T follicular helper cell (primary cell): Measurements from ENCODE around the gene USP13.
"Not testable (repeated sequence)": the region's sequence is repeated elsewhere in the genome, so short reads cannot be mapped to it uniquely, and the experiment has no call there.

Experiments used
- DNase-seq: peaks from one replicate; pipeline ENCODE4 v3.0.0-alpha.2; 2020; ENCODE audit warnings: low read depth
- total RNA-seq, 2 experiments: gene quantifications; one replicate each; lab custom pipeline; 2026; lab: John Stamatoyannopoulos, UW

The USP13 gene, protein sequence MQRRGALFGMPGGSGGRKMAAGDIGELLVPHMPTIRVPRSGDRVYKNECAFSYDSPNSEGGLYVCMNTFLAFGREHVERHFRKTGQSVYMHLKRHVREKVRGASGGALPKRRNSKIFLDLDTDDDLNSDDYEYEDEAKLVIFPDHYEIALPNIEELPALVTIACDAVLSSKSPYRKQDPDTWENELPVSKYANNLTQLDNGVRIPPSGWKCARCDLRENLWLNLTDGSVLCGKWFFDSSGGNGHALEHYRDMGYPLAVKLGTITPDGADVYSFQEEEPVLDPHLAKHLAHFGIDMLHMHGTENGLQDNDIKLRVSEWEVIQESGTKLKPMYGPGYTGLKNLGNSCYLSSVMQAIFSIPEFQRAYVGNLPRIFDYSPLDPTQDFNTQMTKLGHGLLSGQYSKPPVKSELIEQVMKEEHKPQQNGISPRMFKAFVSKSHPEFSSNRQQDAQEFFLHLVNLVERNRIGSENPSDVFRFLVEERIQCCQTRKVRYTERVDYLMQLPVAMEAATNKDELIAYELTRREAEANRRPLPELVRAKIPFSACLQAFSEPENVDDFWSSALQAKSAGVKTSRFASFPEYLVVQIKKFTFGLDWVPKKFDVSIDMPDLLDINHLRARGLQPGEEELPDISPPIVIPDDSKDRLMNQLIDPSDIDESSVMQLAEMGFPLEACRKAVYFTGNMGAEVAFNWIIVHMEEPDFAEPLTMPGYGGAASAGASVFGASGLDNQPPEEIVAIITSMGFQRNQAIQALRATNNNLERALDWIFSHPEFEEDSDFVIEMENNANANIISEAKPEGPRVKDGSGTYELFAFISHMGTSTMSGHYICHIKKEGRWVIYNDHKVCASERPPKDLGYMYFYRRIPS
- 7.7 to 10.9 reads per million in 2 experiments for total RNA-seq

DNA sequence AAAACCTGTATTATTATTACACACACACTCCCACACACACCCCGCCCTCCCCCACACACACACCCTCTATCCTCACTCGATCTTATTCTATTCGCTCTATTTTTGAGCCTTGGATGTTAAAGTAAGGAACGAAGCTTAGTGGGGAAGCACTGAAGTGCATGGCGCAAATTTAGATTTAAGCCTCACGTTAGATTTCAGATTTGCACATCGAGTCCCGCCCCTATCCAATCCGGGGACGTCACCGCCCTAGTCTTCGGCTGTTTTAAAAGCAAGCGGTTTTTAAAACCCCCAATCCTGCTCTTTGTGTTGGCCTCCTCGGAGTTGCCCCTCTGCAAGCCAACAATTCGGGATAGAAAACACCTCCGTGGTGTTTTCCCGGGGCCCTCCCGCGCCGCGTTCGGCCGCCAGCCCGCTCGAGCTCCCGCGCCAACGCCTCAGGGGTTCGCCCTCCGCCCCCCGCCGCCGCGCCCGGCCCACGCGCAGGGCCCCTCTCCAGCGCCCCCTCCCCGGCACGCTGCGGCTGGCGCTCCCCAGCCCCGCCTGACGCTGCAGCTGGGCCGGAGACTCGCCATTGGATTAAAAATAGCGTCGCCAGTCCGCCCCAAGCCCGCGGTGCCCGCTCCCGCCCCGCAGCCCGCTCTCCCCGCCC, at the start of gene USP13:
TSS of gene USP13 (plus strand) at position 594 of the 649 bp plus-strand sequence. CDS start 186 bp downstream, outside the sequence.
- DNase-seq = peak; percentile 40

DNA sequence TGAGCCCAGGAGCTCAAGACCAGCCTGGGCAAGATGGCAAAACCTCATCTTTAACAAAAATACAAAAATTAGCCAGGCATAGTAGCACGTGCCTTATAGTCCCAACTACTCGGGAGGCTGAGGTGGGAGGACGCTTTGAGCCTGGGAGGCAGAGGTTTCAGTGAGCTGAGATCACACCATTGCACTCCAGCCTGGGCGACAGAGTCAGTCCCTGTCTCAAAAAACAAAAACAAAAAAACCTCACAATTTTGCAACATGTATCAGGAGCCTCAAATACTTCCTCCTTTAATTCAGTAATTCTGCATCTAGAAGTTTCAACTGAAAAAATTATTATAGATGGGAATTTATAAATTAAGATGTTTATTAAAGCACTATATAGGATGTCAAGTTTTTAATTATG, 49.5 kb upstream of the USP13 start:
- no peak for DNase-seq

DNA sequence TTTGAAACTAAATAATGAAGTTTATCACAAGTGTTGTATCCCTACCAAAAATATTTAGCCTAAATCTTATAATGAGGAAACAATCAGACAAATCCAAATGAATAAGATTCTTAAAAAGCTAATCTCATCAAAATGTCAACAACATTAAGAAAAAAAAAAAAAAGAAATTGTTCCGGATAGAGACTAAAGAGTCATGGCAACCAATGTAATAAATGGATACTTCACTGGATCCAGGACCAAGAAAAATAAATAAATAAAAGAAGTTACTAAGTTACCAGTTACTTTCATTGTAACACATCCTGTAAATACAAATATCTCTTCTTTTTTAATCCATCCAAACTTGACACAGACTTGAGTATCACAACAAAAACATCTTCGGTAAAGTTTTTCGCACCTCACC, 49.0 kb upstream of the USP13 start:
- DNase-seq = no peak

DNA sequence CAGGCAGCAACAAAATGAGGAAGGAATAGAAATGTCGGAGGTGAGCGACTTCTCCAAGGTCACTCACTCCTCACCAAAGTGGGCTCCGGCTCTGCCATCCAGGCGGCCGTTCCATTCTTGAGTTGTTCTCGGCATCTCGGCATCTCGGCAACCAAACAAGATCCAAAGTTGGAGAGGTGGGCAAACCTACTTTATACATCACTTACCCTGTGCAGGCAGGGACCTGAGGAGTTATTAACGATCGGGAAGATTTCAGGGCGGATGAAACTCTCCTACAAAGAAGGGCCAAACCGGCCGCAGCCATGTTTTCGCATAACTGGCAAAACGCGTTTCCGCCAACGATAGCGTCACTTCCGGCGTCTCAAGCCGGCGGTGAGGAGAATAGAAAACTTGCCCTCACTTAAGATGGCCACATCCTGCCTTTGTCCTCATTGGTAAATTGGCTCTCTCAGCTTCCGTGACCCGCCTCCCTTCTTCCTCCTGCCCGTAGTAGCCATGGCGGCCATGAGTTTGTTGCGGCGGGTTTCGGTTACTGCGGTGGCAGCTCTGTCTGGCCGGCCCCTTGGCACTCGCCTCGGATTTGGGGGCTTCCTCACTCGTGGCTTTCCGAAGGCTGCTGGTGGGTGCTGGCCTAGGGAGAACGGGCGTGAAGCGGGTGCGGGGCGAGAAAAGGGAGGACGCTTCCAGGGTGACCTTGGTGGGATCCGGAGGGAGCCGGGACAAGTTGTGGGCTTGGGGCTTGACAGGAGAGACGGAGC, 48.3 kb upstream of the USP13 start, which contains the start of the genes MRPL47 and NDUFB5:
TSS of gene MRPL47 (minus strand) at position 318 of the 758 bp plus-strand sequence. CDS start at position 304, 14 bp downstream.
TSS of gene NDUFB5 (plus strand) at position 474 of the 758 bp plus-strand sequence. CDS start at position 496, 22 bp downstream.
- DNase-seq = peak; percentile 90

DNA sequence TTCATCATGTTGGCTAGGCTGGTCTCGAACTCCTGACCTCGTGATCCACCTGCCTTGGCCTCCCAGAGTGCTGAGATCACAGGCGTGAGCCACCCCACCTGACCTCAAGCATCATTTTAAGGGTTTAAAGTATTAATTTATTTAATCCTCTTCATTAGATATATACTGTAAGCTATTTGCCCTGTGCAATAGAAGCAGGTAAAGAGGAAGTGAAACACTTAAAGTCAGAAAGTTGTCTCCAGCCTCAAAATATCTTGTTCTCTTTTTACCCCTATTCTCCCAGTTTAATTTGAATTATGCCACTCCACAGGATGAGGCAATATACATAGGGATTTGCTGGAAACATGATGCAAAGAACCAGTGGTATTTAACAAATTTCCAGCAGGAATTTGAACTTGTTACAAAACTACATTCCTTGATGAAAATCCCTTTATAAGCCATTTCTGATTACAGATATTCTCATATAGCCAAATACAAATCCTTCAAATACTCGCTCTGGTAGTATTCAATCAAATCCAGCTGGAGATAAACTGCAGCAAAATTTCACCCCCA, 46.2 kb upstream of the USP13 start:
- no peak for DNase-seq

DNA sequence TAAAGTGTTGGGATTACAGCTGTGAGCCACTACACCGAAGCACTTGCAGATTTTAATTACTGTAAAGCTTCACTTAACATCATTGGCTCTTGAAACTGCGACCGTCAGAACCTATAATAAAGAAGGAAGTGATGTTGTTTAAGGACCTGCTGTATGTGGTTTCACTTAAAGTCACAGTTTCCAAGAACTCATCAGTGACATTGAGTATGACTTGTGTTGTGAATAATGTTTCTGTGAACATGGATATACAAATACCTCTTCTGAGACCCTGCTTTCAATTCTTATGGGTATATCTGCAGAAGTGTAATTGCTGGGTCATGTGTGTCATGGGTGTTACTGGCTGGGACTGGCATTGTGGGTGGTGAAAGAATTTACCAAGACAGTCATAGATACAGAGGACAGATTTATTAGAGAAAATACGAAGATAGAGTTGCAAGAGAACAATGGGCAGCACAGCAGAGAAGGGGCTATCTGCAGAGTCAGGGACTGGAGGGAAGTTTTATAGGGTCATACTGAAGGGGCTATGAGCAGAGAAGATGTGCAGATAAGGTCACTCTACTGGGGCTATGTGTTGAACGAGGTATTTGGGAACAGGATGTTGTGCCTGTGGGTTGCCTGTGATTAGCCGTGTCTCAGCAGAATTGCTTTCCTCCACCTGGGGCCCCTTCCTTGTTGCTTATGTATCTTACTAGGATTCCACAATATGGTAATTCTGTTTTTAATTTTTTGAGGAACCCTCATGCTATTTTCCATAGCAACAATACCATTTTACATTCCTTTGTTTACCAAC, 43.7 kb upstream of the USP13 start:
- DNase-seq = no peak

DNA sequence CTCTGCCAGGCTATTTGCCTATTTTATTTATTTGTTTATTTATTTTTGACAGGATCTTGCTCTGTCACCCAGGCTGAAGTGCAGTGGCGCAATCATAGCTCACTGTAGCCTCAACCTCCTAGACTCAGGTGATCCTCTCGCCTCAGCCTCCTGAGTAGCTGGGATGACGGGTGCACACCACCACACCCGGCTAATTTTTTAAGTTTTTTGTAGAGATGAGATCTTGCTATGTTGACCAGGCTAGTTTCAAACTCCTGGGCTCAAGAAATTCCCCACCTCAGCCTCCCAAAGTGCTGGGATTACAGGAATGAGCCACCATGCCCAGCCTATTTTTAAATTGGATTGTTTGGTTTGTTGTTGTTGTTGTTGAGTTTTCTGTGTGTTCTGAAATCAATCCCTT, 42.8 kb upstream of the USP13 start:
- DNase-seq = no peak

DNA sequence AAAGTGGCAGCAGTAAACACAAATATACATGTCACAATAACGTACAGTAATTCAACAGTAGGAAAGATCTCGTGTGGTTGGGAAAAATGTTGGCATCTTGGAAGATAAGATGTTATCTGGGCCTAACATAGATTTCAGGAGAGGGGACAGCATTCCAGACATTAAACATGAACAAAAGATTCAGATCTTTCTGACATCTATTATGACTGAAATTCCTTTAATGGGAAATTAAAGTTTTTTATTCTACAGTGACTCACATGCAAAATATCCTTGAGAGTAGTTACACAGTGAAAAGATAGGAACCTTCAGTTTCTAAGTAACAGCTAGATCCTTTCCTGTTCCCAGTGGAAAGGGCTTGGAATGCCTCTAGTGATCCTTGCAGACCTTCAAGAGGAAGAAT, 39.0 kb upstream of the USP13 start:
- no peak for DNase-seq

DNA sequence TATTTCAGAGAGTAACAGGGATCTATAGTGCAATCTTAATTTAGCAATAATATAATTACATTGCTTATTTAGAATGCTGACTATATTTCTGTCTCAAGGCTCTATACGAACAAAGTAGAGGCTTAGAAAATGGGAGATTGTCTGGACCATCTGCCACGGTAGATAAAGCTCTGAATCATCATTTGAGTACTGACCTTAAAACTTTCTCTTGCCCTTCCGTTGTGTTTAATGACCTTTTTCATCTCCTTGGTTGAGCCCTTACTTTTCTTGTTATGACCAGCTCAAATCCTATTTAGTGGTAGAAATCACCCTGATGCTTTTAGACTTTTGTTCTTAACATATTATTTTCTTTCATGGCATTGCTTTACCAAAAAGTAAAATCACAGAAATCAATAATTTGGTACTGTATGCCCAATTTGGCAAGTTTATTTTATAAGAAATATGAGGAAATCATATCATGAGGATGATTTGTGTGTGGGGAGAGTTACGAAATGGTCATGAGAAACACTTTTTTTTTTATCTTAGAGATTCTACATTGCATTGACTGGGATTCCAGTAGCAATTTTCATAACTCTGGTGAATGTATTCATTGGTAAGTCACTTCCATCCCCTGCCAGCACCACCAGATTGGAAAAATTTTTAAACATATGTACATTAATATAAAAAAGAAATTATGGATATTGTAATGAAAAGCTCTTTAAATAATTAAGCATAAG, 37.2 kb upstream of the USP13 start:
- DNase-seq = no peak

DNA sequence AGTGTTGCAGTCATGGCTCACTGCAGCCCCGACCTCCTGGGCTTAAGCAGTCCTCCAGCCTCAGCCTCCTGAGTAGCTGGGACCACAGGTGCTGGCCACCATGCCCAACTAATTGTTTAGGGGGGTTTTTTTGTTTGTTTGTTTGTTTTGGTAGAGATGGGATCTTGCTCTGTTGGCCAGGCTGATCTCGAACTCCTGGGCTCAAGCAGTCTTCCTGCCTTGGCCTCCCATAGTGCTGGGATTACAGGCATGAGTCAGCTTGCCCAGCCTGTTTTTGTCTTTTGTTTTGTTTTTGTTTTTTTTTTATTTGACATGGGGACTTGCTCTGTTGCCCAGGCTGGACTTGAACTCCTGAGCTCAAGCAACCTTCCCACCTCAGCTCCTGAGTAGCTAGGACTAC, 30.8 kb upstream of the USP13 start:
- DNase-seq = no peak

DNA sequence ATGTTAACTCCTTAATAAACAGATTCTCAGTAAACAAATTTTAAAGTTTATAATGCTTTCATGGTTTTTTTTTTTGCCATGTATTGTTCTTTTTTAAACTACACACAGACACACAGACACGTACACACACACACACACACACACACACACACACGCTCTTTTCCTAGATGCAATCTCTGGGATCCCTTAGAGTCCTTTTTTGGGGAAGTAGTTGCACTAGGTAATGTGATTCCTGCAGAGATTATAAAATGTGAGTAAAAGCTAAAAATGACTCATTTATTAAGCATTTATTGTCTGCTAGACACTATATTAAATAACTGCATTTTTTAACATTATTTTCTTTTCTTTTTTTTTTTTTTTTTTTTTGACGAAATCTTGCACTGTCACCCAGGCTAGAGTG, 28.4 kb upstream of the USP13 start:
- no peak for DNase-seq

DNA sequence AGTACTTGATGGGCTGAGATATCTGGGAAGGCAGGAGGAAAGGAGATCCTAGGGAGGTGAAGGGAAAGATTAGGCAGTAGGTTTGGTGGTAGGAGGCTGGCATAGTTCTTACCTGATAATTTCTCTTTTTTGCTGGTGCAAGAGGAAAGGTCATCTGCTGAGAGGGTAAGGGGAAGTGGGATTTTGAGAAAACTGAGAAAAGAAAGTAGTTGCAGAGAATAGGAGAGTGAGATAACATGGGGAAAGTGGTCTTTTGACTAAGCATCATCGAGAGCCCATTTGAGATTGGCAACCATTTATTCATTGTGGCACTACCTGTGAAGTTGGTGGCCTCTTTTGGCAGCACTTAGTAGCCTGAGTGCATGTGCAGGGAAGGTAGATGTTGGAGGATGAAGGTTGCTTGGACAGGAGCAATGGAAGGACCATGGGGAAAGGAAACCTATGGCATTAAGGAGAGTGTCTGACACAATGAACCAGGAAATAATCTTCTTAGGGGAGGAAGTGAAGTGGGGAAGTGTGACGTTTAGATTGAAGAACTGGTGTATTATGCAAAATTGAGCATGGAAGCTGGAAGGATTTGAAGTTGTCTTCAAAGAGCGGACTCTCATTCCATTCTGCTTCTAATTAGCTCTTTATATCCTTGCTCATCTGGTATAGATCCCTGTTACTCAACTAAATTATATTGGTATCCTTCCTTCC, 21.9 kb upstream of the USP13 start:
- DNase-seq = no peak

DNA sequence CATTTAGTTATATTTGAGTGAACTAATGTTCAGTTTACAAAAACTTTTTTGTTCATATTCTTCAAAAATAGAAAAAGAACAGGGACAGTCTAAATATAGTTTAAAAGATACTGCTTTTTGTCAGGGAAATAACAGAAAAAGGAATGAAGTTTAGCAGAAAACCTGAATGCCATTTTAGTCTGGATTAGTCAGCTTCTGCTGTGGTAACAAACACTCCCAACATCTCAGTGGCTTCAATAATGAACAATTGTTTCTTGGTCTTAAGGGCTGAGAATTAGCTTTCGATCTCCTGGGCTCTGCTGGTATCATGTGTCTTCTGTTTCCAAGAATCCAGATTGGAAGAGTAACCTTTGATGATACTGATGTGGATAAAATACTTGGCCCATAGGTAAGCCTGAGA, 12.4 kb upstream of the USP13 start:
- DNase-seq = no peak

DNA sequence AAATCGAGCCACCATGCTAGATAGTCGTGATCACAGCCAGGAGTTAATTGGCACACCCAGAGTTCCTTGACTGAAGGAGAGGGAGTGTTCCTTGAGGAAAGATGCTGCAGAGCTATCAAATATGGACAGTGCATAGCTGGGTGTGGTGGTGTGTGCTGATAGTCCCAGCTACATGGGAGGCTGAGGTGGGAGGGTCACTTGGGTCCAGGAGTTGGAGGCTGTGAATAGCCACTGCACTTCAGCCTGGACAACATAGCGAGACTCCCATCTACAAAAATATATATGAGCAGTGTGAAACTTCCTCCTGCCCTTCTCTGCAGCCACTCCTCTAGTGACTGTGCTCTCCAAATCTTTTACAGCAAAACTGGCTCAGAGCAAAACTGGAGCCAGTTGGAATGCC, 10.0 kb upstream of the USP13 start:
- no peak for DNase-seq

DNA sequence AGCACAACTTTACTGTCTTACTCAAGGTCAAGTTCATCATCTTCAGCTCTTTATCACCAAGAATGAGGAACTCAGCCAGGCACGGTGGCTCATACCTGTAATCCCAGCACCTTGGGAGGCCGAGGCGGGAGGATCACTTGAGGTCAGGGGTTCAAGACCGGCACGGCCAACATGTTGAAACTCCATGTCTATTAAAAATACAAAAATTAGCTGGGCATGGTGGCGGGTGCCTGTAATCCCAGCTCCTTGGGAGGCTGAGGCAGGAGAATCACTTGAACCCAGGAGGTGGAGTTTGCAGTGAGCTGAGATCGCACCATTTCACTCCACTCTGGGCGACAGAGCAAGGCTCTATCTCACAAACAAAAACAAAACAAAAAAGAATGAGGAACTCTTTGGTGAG, 9.0 kb upstream of the USP13 start:
- not testable (repeated sequence) for DNase-seq

DNA sequence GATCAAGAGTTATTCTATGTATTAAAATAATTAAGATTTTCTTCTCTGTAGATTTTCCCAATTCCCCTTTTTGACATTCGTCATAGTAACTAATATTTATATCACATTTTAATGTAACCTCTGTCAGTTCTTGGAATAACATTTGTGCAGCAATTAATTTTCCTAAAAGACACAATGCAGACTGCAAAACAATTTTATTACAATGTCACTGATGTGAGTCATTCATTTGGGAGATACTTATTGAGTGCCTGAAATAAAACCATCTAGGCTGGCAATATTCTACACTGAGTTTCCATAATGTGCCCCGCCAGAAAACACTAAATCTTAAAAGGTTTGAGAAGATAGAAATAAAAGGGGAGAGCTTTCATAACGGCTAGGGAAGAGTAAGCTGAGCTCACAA, 6.7 kb upstream of the USP13 start:
- no peak for DNase-seq

DNA sequence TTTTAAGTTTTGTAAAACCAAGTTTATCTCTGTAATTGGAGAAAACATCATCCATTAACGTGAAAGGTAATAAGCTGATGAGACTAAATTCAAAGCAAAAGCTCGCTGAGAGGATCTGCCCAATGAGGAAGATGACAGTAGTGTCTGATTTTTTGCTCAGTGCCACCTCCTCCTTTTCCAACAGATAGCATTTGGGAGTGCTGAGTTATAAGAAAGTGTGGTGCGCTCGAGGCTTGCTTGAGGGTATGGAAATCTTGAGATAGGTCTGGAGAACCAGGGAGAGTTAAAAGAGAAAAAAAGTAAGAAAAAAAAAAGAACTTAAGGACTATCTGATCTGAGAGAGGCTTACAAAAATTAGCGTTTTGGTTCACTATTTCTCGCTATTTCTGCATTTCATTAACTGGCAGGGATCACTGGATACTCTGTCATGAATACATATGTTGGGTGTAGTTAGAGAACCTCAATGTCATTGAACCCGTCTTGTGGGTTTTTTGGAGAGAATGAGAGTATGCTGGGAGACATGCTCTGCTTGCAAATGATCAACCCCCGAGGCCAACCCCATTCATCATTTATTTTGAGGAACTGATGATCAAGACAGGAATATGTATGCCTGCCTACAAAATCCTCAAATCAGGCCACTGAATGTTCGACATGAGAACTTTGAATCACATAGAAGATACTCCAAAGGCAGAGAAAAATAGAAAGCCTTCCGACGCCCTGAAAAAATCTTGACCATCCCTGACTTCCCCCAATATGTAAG, 973 bp upstream of the USP13 start:
- DNase-seq = no peak

DNA sequence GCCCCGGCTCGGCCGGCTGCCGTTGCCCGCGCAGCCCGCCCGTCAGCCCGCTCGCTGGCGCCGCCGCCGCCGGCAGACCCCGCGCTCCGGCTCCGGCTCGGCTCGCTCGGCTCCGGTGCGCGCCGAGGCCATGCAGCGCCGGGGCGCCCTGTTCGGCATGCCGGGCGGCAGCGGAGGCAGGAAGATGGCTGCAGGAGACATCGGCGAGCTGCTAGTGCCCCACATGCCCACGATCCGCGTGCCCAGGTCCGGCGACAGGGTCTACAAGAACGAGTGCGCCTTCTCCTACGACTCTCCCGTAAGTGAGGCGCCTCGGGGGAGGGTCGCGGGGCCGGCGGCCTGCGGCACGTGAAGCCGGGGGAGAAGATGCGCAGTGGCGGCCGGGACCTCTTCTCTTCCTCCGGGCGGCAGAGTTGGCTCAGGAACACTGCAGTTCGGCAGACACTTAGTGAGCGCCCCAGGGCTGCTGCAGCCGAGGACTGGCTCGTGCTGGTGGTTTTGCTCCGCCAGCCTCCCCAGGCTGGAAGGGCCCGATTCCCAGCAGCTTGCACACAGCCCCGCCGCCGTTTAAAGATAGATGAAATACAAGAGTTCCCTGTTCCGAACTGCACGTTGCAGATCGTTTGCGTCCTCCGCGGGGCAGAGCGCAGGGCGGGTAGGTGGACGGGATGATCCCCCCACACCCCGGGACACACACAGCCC, 407 bp downstream of the USP13 start:
- peak; percentile 49 for DNase-seq
